H4 (cell line): Measurements from ENCODE around the gene MAPKAPK3. TPM values are rescaled to one million over a fixed set of nuclear protein-coding genes. Genes with fewer than 3 reads are reported as not detected.

ENCODE experiments used
- DNase-seq: peaks from one replicate; pipeline ENCODE4 v3.0.0-alpha.2; 2015; ENCODE audit warnings: low spot score
- total RNA-seq: library from RNA; depleted of rRNA; stranded (reverse); fragments of >200 nt; shearing (Covaris generic); gene quantifications from 2 replicates; pipeline ENCODE4 v1.2.3, GENCODE V29; 2014

MAPKAPK3 gene
- total RNA-seq, 1 experiment from 2014 or later: 28.6 TPM

DNA sequence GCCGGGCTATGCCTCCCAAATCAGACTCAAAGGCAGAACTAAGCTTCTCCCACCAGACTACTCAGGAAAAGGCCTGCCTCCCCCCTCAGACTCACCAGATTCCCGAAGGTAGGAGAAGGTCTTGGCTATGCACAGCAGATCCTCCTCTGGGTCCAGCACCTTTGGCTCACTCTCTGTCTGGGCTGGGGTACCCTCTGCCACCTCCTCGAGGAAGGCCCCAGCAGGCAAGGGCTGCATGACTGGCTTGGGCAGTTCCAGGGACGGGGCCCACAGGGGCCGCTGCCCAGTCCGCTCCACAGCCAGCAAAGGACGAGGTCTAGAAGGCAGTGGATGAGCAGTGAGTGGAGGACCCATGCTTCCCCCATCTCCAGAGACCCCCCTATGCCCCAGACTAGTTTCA lies 8.7 kb upstream of the MAPKAPK3 start:
- no peak for DNase-seq

- no peak for DNase-seq
These were observed 7.7 kb upstream of the MAPKAPK3 start for GRCh38 chr3:50609071-50609762.

DNA sequence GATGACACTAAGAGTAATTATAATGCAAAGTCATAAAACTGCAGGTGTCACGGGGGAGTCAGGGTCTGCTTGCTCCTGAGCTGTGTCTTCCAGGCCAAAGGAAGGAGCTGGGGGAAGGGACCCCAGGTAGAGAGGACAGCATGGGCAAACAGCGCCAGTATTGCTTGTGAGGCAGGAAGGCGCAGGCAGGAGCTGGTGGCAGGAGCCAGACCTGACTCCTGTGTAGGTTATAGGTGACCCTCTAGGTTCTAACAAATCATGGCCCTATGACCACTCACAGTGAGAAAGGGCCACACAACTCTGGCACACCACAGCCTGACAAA lies 7.2 kb upstream of the MAPKAPK3 start:
- no peak for DNase-seq

GRCh38 chr3:50610181-50610971 lies 6.6 kb upstream of the MAPKAPK3 start:
- no peak for DNase-seq

GRCh38 chr3:50610992-50611463 lies 5.9 kb upstream of the MAPKAPK3 start:
- no peak for DNase-seq

DNA sequence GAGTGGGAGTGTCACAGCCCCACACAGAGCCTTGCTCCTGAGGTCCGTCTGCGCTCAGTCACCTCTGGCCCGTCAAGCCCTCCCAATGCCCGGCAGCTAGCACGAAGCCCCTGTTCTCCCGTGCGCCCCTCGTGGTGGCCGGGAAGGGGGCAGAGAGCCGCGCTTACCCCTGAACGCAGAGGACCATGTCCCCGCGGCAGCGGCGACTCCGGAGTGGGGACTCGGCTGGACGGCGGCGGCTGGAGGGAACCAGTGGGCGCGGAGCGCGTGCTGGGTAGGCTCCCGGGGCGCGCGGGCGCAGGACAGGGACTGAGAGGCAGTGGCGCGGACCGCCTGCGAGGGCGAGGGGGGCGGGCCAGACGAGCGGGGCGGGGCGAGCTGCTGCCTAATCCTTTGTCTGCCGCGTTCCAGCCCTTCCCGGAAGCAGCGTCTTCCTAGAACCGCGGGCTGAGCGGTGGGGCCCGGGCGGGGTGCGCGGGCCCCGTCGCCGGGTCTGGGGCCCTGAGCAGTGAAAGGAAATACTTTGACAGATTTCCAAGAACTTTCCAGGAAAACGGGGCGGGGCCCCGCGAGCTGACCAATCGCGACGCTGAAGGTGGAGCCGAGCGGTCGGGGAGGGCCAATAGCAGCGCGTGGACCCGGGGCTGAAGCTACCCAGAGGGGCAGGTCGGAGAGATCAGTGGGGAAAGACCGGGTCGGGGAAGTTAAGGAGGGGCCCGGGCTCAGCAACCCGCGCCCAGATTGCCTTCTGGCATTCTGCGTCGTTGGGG lies 5.3 kb upstream of the MAPKAPK3 start, which contains the start of gene CISH:
TSS of gene CISH (minus strand) at position 311 of the 770 bp plus-strand sequence. CDS start at position 187, 124 bp downstream.
- peak; percentile 79 for DNase-seq

GRCh38 chr3:50612234-50612882 lies 4.6 kb upstream of the MAPKAPK3 start:
- no peak for DNase-seq

GRCh38 chr3:50612970-50613846 lies 3.7 kb upstream of the MAPKAPK3 start:
- DNase-seq: no peak

- DNase-seq: no peak
These were observed 1.8 kb upstream of the MAPKAPK3 start for GRCh38 chr3:50615190-50615589.

DNA sequence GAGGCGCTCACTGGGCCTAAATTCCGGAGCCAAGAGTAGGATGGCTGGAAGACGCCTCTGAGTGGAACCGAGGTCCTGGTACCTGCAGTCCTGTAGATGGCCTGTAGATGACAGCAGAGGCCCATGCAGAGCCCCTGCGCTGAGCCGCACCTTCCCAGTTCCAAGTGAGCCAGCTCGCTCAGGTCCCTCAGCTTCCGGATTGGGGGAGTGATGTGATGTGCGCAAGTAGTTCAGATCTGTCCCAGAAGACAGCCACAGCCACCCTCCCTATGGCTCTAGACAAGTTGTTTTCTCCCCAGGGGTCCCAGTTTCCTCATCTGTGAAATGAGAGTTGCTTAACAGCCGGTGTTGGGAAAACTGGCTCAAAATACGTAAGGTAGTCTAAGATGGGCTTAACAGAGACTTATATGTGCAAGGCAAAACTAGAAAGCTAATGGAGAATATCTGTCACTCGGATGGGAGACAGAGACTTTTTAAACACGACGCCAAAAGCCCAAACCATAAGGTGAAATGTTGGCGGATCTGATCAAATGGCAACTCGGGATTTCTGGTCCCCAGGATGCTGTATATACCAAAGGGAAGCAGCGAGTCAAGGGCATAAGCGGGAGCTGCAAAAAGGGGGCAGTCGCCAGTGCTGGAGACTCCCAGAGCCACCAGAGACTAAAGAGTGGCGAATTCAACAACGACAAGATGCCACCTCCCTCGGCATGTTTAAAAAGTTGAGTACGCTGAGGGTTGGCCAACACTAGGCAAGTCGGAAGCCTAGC lies 765 bp upstream of the MAPKAPK3 start:
- DNase-seq: peak; percentile 77

DNA sequence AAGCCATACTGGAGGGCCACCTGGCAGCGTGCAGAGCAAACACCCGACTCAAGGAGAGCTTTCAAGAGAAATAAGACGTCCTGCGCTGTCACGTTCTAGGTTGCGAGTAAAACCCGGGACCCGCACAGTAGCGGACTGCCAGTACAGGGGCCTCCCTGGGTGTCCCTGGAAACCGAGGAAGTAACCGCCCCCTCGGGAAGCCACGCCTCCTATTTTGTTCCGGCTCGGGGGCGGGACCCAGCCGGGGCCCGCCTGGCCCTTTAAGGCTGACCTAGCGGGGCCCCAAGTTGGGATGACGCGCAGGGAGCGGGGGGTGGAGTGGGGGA lies 218 bp upstream of the MAPKAPK3 start:
- DNase-seq: peak; percentile 57

GRCh38 chr3:50617911-50618481 lies 1.0 kb downstream of the MAPKAPK3 start:
- DNase-seq: no peak

DNA sequence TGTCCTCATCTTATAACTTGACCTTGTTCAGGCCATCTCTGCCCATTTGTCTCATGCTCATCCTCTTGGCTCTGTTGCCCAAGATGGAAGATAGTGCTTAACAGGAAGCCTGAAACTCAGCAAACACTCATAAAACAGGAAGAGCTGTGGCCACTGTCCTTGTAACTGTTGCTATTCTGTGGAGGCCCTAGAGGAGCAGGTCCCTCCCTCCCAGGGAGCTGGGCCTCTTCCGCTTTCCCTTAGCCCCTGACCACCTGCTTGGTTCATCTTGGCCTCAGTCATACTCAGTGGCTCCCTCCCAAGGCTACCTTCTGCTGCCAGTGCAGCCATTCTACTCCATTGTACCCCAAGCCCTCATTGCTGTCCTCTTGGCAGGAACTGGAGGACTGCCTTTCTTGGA lies 3.5 kb downstream of the MAPKAPK3 start:
- DNase-seq: no peak

GRCh38 chr3:50620820-50621219 lies 3.9 kb downstream of the MAPKAPK3 start:
- no peak for DNase-seq

- DNase-seq: no peak
These were observed 5.9 kb downstream of the MAPKAPK3 start for GRCh38 chr3:50622881-50623280.

DNA sequence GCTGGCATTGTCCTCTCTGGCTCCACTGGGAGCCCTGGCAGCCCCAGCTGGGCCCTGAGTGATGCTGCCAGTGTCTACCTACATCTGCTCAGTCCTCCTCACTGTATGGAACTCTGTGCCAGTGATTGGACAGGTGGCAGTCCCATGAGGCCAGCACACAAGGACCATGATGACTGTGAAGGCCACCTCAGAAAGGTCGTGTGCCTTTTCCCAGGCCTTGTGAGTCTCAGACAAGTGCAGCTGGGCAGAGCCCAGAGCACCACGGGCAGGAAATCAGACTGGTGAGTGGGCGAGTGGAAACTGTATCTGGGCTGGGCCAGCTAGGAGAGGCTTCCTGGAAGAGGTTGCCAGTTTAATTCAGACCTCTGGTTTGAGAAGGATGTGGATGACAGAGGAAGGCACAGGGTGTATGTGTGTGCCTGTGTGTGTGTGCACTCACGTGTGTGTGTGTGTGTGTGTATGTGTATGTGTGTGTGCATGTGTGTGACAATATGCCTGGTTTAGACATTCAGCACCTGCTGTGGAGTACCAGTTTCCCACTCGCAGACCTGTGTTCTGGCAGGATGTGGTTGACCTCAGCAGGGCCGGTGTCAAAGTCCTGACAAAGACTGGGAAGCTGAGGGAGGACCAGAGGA lies 7.0 kb downstream of the MAPKAPK3 start:
- no peak for DNase-seq

- no peak for DNase-seq
These were observed 7.7 kb downstream of the MAPKAPK3 start for GRCh38 chr3:50624634-50625033.

DNA sequence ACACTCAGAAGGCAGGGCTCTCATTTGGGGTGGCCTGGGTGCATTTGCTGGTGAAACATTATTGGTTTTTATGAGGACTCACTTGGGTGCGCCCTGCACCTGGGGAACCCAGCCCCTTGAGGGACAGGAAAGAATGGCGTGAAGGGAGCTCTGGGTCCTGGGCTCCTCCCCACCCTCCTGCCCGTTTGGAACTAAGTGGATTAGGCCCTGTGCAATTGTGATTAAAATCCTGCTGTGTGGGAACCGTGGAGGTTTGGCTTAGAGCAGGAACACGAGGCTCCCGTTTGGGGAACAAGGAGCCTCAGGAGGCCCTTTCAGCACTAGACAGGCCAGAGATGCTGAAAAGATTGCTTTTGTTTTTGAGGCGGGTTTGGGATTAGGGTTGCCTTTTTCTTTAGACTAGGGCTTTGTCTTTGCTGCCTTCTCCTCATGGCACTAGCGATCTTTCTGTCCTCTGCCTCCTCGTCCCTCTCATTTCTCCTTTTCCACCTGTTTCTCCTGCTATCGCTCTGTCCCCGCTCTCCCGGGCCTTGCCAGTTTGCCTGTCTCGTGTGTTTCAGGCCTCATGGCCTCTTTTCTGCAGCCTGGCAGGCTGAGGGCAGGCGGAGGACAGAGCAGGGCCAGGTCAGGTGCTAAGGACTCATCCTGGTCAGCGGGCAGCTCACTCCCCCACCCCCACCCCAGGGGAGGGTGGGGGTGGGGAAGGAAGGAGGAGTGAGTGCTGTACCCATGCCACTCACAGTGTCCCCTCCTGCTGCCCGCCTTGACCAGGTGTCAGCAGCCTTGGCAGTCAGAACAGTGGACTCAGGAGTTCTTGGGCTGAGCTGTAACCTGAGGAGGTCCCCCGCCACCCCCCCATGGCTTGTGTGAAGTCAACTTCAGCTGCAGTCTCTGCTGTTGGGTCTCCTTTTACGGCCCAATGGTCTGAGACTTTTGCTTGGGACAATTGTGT lies 8.6 kb downstream of the MAPKAPK3 start:
- no peak for DNase-seq
